Stimulated activated CD8-positive, alpha-beta memory T cell treated with anti-CD3 and anti-CD28 coated beads, Interleukin-4, amount 100 ng/mL, for 4 hours (primary cell): ENCODE results near the gene VPS35.
A peak's percentile ranks its signal among the peaks of the same experiment; 100 is the strongest.

Experiments used
- DNase-seq, 2 donors: peaks; one replicate each; pipeline ENCODE4 v3.0.0-alpha.2; 2020; ENCODE audit warnings: low read depth in 2 of 2, low spot score in 1 of 2

Gene VPS35

DNA sequence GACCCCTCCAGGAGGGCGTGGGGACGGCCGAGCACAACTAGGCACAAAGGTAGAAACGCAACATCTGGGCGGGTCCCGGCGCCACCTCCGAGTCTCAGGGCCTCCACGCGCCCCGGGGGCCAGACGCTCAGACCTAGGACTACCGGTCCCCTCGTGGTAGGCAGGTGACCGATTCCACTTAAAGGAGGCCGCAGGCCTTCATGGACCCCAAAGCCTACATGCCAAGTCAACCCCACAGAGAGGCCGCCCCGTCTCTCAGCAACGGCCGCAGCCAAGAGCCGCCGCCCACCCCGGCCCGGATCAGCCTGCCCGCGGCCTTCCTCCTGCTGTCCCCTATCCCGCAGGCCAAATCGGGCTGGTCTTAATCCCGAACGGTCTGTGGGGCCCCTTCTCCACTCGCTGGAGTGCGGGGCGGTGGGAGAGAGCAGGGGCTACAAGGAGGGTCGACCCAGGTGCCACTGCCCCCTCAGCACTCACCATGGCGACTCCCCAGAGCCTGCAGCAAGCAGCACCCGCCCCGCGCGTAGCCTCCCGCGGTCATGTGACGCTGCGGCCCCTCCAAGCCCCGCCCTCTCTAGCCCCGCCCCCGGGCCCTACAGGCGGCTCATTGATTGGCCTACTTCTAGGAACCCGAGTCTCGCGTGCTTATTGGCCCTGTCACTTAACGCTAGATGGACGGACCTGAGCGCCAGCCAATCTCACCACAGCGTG, at the start of gene VPS35:
TSS of gene VPS35 (minus strand) at position 525 of the 711 bp plus-strand sequence. CDS start at position 480, 45 bp downstream.
- DNase-seq, result peak; percentile 99

DNA sequence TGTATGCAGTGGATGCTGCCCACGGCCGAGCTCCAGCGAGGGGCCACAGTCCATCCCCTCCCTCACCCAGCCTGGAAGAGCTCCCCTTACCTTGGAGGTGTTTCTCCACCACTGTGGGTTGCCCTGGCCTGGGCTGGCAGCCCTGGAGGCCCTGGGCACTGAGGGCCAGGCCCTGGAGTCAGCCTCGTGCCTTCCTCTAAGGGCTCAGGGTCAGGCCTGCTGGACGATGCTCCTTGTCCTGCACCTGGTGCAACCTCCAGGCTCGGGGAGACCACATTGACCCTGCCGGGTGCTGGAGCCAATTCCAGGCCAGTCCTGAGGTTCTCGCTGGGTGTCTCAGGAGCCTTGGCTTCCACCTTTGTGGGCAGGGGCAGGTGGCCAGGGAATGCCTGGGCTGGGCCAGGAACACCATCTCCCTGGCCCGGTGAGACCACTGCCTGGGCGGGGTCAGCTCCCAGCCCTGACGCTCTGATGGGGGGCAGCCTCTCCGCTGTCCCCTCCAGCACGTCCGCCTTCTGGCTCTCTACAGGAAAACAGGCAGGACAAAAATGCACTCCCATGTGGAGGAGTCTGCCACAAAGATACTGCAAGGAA, 48.7 kb upstream of the VPS35 start:
- DNase-seq, result no peak

DNA sequence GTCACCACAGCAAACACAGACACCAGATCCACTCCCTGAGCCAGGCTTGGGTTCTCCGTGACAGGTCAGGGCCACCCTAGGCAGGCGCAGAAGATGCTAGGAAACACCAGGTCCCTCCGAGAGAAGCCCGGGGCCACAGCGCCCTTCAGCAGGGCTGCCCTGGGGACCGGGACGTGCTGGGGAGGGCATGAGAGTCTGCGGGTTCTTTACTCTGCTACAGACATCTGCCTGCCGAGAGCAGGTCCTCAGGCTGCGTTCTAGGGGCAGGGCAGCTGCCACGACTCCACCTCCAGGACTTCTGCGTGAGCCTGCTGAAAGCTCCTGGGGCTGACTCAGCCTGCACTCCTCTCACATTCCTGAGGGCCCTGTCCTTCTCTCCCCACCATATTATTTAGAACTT, 47.7 kb upstream of the VPS35 start:
- DNase-seq, result no peak

DNA sequence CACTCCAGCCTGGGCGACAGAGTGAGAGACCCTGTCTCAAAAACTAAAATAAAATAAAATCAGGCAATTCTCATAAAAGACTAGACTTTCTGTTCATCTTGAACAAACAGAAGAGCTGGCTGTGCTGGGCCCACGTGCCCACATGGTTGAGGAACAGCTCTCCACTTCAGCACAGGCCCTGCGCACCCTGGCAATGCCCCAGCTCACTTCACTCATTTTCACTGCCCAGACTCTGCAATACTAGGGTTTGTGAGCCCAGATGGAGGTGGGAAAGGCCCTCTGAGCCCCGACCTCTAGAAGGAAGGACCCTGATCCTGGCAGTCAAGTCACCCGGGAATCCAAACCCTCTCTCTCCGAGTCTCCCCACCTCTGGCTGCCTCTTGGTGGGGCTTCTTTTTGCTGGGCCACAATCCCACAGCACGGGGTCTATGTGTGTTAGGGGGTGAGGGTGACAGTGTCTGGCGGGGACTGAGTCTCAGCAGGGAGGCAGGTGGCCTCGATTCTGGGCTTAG, 44.4 kb upstream of the VPS35 start:
- no peak for DNase-seq

DNA sequence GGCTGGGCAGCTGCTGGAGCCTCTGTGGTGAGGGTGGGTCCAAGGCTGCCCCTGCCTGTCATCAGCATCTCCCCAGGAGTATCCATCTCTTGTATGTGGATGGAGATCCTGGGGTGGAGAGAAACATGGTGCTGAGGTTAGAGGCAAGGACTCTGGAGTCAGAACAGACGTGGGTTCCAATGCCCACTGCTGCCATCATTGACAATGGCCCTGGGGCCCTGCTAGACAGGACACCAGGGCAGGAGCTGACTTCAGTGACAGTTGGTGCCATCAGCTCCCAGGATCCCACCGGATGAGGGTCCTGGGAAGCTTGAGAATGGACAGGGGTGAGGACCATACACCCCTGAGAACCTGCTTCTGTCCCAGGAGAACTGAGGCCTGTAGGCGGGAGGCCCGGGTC, 43.6 kb upstream of the VPS35 start:
- DNase-seq, result no peak

DNA sequence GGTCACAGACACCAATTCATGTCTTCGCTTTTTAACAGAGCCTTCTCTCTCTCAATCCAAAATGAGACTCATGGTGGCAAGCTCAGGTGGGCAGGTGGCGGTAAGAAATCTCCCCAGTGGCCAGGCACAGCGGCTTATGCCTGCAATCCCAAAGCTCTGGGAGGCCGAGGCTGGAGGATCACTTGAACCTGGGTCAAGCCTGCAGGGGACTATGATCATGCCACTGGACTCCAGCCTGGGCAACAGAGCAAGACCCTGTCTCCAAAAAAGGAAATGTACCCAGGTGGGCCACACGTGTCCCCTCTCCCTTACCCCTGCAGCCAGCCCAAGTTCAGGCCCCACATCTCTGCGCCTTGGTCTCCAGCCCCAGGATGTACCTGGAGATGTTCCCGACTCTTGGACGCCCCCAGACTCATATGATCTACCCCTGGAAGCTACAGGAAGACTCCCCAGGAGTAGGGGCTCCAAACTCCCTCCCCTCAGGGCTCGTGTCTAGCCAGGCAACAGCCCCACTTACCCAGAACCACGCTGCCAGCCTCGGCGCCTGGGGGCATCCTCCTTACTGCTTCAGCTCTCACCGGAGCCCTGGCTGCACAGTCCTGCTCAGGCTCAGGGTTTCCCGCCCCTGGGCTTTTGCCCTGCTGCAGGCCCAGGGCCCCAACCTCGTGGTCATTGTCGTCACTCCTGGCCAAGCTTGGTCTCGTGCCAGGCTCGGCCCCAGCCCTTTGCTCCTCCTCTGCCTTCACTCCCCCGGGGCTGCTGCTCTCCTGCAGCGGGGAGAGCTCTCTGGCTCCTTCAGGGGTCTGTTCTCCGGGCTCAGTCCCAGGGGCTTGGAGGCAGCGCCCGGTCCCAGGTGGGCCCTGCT, 42.9 kb upstream of the VPS35 start:
- no peak for DNase-seq

DNA sequence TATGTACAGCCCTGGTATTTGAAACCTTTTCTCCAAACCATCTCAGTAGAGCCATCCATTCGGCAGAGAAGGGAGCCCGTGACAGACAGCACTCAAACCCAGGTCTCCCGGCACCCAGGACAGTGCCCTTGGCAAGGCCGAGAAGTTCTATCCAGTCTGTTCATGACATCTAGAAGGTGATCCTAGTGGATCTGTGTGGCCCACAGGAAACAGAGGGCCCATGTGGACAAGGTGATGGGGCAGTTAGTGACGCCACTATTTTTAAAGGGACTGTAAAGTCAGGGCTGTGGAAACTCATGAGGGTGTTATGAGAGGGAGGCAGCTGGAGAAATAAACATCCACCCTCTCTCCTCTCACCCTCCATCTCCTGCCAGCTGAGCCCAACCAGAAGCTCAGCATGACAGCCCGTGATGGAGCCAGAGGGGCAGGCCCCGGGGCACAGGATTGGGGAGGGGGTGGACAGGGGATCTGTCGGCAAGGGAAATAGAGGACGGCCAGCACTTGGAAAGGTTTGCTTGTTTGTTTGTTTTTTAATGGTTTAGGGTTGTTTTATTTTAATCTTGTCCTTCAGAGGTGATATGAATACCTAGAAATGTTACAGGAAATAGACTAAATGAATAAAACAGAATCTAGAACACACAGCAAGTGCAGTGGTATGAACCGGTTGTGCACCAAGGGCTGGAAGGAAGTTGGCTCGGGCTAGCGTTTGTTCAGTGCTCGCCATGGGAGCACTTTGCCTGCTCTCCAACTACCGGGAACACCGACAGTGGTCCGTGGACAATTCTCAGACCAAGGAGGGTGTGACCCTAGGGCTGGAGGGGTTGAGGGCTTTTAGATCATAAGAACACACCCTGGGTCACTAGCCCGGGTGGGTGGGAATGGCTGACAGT, 42.1 kb upstream of the VPS35 start:
- DNase-seq, result no peak

DNA sequence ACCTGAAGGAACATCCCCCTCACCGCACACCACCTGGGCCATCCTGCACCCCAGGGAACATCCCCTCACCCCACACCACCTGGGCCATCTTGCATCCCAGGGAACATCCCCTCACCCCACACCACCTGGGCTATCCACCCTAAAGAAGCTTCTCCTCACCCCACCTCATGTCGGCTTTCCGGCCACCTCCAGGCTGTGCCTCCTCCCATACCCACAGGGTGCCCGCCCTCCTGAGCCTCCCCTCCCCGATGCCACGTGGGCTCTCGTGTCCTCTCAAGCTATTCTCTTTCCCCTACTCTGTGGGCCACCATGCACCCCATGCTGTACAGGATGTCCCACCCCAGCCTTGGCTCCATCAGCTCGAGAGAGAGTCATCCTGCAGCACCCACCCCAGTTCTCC, 41.1 kb upstream of the VPS35 start:
- no peak for DNase-seq

DNA sequence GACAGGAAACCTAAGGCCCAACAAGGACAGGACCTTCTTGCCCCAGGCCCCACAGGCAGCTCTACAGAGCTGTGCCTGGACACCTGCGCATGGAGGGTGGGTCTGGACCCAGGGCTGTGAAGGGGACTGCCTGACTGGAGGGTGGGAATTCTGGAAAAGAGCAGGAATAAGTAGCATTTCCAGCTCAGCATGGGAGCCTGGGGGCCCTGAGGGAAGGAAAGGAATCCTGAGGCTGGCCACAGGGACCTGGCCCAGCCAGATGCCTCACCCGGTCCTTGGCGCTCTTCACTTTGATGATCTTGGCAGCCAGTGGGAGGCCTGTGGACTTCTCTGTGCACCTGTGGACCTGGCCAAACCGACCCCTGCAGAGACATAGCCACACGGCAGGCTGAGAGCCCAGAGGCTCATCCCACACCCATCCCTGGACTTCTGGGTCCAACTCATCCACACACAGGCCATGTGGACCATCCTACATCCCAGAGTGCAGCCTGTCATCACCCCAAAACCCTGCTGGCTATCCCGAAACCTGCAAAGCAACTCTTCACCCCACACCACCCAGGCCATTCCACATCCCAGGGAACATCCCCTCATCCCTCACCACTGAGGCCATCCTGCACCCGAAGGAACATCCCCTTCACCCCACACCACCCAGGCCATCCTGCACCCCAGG, 40.5 kb upstream of the VPS35 start:
- DNase-seq, result no peak

DNA sequence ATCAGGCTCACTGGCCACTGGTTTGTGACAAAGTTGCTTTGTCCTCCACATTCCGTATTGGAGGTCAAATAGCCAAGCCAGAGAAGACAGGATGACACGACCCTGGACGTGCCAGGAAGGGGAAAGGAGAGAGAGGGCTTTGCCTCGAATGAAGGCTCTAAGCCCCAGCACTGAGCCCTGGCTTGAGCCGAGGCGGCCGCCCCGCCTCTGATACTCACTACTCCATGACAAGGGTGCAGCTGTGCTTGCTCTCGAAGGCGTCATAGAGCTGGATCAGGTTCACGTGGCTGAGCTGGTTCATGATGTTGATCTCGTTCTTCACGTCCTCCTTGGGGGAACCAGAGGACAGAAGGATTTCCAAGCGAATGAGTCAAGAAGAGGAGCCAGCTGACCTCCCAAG, 39.8 kb upstream of the VPS35 start:
- DNase-seq, result no peak

DNA sequence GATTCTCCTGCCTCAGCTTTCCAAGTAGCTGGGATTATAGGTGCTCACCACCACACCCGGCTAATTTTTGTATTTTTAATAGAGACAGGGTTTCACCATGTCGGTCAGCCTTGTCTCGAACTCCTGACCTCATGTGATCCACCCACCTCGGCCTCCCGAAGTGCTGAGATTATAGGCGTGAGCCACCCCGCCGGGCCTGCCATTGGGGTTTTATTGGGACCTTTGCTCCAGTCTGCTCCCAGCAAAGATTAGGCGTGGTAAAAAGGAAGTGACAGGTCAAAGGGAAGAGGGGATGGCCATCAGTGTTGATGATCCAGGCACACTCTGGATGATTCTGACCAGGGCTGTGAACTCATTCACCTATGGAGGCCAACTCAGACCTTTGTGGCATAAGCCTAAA, 38.7 kb upstream of the VPS35 start:
- no peak for DNase-seq

DNA sequence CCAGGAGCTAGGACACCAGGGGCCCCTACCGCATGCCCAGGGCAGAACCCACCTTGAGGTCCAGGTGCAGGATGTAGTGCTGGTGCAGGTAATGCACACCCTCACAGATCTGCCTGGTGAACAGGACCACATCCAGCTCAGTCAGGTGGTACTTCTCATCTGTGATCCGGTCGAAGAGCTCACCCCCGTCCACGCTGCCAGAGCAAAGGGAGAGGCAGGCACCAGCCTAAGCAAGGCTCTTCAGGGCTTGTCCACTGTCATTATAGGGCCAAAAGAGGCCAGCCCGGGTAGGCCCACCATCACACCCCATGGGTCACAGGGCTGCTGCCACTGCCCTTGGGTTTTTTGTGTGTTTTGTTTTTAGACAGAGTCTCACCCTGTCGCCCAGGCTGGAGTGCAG, 38.2 kb upstream of the VPS35 start:
- DNase-seq, result no peak

DNA sequence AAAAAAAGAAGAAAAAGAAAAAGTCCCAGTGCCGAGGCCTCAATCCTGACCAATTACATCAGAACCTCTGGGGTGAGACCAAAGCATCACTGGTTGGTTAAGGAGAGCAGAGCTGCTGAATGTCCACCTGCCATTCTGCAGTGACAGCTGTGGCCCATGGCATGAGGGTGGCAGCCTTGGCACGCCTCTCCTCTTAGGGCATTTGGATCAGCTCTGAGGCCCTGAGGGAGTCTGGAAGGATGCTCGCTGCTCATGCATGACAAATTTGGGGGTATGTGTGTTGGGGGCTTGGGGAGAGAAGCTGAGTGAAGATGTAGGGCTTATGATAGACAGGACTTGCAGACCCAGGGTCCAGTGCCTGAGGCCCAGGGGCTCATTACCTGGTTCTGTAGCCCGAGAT, 32.9 kb upstream of the VPS35 start:
- DNase-seq, result no peak

DNA sequence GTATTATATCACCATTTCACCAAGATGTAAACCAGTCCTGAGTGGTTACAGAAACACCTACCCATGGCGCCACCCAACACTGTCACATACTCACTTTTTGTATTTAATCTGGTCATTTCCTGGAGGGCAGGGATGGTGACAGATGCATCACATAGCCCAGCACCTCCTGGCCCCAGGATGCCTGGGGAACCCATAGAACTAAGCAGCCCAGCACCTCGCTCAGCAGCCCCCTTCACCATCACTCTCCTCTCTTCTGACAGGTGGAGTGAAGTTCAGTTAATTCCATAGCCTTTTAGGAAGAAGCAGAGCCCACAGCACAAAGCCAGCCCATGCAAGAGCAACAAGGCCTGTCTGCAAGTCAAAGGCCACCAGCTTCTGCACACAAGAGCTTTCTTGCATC, 31.6 kb upstream of the VPS35 start:
- no peak for DNase-seq

DNA sequence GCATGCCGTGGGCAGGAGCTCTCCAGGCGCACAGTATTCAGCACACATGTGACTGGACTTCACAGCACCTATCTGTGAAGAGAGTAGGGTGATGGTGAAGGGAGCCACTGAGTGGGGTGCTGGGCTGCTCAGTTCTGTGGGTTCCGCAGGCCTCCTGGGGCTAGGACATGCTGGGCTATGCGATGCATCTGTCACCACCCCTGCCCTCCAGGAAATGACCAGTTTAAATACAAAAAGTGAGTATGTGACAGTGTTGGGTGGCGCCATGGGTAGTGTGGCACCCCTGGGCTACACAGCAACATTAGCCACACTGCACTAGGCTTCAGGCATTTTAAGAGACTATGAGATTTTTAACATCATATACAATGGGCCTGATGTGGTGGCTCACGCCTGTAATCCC, 30.6 kb upstream of the VPS35 start:
- no peak for DNase-seq

DNA sequence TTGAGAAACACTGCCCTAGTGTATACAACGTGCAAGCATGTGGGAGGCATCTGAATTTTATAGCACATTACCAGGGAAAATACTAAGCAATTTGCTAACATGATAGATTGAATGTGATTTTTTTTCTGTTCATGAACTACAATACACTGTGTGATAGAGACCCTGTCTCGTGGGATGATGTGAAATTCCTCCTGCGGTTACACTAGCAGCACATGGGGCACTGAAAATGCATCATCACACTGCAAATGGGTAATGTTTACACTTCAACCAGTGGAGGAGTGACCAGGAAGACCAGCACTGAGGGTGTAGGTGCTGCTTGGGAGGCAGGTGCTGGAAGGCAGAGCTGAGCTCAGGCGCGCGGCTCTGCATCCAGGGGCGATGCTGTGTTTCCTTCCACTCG, 29.2 kb upstream of the VPS35 start:
- no peak for DNase-seq

DNA sequence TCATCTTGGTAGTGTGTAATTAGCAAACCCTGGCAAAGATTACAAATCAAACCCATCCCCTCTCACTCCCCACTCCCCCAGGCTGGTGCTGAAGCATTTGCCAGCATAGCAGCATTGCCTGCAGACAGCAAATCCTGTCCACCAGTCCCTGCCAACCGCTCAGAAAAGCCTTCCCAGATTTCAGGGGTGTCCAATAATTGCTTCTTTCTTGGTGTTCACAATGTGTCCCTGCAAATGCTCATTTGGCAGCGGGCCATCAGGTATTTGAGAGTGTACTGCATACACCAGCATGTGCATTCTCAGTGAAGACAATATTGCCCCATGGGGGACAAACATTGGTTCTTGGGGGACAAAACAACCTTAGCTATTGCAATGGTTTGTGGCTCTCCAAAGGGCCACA, 28.7 kb upstream of the VPS35 start:
- DNase-seq, result no peak

DNA sequence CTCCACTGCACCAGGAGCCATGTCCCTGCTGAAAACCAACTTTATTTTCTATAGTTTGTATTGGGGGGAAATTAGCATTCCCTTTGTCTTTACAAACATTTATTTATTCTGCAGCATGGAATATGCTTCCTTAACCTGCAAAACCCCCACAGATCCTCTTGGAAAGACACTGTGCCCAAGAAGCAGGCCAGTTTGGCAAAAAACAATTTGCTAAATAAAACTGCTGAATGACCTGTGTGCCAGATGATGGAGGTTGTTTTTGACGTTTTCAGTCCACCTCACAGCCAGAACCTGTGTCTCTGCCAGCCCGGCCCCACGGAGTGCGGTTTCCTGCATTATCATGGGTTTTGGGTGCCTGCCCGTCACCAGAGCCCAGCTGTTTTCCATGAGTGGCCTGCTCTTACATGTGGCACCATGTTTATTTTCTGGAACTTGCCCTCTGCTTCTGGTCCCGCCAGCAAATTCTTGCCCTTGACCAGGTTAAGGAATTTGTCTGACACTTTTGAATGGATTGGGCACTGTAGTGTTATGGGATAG, 26.9 kb upstream of the VPS35 start:
- no peak for DNase-seq

DNA sequence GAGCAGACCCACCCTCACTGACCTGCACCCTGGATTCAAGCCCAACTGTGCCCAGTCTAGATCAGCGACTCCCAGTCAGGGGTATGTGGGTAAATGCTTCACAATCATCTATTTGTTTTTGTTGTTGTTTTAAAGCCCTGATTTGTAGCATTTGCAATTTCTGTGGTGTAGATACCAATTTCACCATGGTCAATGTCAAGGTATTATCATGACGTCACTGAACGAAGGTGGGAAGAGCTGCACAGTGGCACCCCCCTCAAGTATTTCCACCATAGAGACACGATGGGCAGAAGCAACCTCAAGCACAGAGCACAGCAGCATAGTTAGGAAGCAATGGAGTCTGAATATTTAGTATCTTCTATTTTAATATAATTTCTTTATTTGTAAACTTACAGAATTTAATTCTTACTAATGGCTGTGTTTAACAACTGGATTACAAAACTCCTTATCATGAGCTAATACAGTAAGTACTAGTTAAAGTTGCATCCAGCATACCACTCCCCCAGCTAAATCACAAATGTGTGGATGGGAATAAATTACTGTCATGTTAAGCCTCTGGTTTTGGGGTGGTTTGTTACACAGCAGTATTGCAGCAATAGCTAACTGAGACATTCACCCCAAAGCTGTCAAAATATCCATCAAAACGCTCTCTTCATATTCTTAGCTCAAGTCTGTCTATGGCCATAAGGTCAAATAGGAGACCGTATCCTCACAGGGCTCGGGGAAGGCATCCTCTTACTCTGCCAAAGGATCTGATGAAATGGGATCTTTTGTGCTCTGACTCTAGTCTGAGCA, 26.0 kb upstream of the VPS35 start:
- no peak for DNase-seq
